GM12874 (cell line): Measurements from ENCODE around the gene CASTOR1.

ENCODE experiments used
- CTCF ChIP-seq: IDR thresholded peaks from 2 replicates; pipeline ENCODE4 v1.5.1; 2011; ENCODE audit warnings: low read depth, mild to moderate bottlenecking, control low read depth, low read length, moderate library complexity; ENCODE audit not compliant: insufficient read depth

CASTOR1 gene

GRCh38 chr22:30254314-30254713 is 35.0 kb downstream of the CASTOR1 start:
- TF ChIP-seq CTCF, result no peak

GRCh38 chr22:30253205-30253852 is 36.0 kb downstream of the CASTOR1 start:
- no peak for TF ChIP-seq CTCF

GRCh38 chr22:30252411-30253204 is 36.7 kb downstream of the CASTOR1 start:
- TF ChIP-seq CTCF, result no peak

GRCh38 chr22:30251711-30252110 is 37.6 kb downstream of the CASTOR1 start:
- no peak for TF ChIP-seq CTCF

GRCh38 chr22:30250661-30251267 is 38.5 kb downstream of the CASTOR1 start:
- no peak for TF ChIP-seq CTCF

- no peak for TF ChIP-seq CTCF
Measured at GRCh38 chr22:30250039-30250565, 39.2 kb downstream of the CASTOR1 start.
